ENCODE data around the gene ASIC4.

DNA sequence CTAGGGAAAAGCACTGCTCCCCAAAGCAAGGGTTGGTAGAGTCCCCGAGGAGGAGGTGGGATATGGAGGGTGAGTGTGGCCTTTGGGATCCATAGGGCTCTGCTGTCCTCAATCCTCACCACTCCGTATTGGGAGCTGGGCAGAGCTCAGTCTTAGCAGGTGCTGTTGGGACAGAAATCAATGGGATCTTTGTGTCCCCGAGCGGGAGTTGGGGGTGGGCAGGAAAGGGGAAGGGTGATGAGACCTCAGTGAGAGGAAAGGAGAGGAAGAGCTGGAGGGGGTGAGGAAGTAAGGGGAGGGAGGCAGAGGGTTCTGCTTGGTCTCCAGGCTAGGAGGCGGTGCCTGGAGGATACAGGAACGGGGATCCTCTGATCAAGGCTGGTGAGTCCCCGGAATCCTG lies 2.6 kb downstream of the ASIC4 start:
- TF ChIP-seq FOSL2 (IDR thresholded peaks at IDR 0.05) (no peak), FOSL2 (CRISPR knock-in tag; IDR thresholded peaks at IDR 0.05) (no peak), MAX (IDR thresholded peaks at IDR 0.05) (no peak), NR3C1 (IDR thresholded peaks at IDR 0.05) (no peak), POLR2A (IDR thresholded peaks at IDR 0.05; ENCODE audit: low read length) (no peak), BHLHE40 (IDR thresholded peaks at IDR 0.05; ENCODE audit: low read depth, low read length) (no peak), JUN (IDR thresholded peaks at IDR 0.05) (no peak), HDAC2 (IDR thresholded peaks at IDR 0.05) (no peak), RAD21 (conservative IDR thresholded peaks at IDR 0.05 in 1 of 2, IDR thresholded peaks at IDR 0.05 in 1 of 2) (no peak), CHD2 (IDR thresholded peaks at IDR 0.05; ENCODE audit: low read length, partially characterized antibody) (no peak), EP300 (IDR thresholded peaks at IDR 0.05) (no peak)
- TF ChIP-seq, protein P1, sequence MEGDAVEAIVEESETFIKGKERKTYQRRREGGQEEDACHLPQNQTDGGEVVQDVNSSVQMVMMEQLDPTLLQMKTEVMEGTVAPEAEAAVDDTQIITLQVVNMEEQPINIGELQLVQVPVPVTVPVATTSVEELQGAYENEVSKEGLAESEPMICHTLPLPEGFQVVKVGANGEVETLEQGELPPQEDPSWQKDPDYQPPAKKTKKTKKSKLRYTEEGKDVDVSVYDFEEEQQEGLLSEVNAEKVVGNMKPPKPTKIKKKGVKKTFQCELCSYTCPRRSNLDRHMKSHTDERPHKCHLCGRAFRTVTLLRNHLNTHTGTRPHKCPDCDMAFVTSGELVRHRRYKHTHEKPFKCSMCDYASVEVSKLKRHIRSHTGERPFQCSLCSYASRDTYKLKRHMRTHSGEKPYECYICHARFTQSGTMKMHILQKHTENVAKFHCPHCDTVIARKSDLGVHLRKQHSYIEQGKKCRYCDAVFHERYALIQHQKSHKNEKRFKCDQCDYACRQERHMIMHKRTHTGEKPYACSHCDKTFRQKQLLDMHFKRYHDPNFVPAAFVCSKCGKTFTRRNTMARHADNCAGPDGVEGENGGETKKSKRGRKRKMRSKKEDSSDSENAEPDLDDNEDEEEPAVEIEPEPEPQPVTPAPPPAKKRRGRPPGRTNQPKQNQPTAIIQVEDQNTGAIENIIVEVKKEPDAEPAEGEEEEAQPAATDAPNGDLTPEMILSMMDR (IDR thresholded peaks at IDR 0.05), result no peak
